Measurements from ENCODE around the gene SPATA9. TPM values are rescaled to one million over a fixed set of nuclear protein-coding genes. Genes with fewer than 3 reads are reported as not detected.

The SPATA9 gene
- total RNA-seq, 1 donor from 2014 or later: 0.74 TPM

DNA sequence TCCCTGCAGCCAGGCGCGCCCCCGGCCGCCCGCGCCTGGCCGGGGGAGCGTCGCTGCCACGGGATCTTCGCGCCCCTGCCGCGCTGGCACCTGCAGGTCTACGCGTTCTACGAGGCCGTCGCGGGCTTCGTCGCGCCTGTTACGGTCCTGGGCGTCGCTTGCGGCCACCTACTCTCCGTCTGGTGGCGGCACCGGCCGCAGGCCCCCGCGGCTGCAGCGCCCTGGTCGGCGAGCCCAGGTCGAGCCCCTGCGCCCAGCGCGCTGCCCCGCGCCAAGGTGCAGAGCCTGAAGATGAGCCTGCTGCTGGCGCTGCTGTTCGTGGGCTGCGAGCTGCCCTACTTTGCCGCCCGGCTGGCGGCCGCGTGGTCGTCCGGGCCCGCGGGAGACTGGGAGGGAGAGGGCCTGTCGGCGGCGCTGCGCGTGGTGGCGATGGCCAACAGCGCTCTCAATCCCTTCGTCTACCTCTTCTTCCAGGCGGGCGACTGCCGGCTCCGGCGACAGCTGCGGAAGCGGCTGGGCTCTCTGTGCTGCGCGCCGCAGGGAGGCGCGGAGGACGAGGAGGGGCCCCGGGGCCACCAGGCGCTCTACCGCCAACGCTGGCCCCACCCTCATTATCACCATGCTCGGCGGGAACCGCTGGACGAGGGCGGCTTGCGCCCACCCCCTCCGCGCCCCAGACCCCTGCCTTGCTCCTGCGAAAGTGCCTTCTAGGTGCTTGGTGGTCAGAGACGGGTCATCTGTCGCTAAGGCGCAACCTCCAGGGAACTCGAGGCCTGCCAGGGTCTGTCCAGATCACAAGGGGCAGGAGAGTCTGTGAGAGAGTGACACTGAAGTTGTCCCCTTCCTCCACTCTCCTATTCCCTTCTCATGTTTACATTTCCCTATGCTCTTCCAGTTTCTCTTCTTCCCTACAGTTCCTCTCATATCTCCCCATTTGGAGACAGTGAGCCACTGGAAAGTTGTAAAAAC lies 61.6 kb downstream of the SPATA9 start:
- Mint-ChIP-seq H3K4me3 (peak overlapping the region; percentile 67), H3K9me3 (no peaks in the 10 kb centered on the region), H3K4me1 (peaks cover 22% of the 10 kb centered on the region), H3K36me3 (no peaks in the 10 kb centered on the region), H3K27ac (no peak overlapping the region), H3K27me3 (ENCODE audit: low read depth) (peaks cover 63% of the 10 kb centered on the region)
- TF ChIP-seq, protein P1, sequence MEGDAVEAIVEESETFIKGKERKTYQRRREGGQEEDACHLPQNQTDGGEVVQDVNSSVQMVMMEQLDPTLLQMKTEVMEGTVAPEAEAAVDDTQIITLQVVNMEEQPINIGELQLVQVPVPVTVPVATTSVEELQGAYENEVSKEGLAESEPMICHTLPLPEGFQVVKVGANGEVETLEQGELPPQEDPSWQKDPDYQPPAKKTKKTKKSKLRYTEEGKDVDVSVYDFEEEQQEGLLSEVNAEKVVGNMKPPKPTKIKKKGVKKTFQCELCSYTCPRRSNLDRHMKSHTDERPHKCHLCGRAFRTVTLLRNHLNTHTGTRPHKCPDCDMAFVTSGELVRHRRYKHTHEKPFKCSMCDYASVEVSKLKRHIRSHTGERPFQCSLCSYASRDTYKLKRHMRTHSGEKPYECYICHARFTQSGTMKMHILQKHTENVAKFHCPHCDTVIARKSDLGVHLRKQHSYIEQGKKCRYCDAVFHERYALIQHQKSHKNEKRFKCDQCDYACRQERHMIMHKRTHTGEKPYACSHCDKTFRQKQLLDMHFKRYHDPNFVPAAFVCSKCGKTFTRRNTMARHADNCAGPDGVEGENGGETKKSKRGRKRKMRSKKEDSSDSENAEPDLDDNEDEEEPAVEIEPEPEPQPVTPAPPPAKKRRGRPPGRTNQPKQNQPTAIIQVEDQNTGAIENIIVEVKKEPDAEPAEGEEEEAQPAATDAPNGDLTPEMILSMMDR (IDR thresholded peaks at IDR 0.05; ENCODE audit: unreplicated experiment): no peak
- peak in 1 of 2 experiments; percentile 53 for DNase-seq (ENCODE audit: low spot score in 2 of 2, unreplicated experiment in 2 of 2)

DNA sequence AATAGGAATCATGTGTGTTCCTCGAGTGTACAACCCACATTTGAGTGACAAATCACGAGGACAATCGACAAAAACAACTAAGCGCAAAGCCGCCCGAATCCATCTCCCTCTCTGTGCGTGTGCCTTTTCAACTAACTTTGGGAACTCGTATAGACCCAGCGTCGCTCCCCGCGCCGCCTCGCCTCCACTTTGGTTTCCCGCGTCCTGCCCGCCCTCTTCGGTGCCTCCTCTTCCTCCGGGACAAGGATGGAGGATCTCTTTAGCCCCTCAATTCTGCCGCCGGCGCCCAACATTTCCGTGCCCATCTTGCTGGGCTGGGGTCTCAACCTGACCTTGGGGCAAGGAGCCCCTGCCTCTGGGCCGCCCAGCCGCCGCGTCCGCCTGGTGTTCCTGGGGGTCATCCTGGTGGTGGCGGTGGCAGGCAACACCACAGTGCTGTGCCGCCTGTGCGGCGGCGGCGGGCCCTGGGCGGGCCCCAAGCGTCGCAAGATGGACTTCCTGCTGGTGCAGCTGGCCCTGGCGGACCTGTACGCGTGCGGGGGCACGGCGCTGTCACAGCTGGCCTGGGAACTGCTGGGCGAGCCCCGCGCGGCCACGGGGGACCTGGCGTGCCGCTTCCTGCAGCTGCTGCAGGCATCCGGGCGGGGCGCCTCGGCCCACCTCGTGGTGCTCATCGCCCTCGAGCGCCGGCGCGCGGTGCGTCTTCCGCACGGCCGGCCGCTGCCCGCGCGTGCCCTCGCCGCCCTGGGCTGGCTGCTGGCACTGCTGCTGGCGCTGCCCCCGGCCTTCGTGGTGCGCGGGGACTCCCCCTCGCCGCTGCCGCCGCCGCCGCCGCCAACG lies 62.5 kb downstream of the SPATA9 start, which contains the start of gene GPR150:
TSS of gene GPR150 (plus strand) at position 58 of the 840 bp plus-strand sequence. CDS start at position 247, 189 bp downstream.
- peak; percentile 24 to 55 for DNase-seq (ENCODE audit: low spot score in 2 of 2, unreplicated experiment in 2 of 2)
- no peak within 1 kb of the TSS for H3K27ac Mint-ChIP-seq

DNA sequence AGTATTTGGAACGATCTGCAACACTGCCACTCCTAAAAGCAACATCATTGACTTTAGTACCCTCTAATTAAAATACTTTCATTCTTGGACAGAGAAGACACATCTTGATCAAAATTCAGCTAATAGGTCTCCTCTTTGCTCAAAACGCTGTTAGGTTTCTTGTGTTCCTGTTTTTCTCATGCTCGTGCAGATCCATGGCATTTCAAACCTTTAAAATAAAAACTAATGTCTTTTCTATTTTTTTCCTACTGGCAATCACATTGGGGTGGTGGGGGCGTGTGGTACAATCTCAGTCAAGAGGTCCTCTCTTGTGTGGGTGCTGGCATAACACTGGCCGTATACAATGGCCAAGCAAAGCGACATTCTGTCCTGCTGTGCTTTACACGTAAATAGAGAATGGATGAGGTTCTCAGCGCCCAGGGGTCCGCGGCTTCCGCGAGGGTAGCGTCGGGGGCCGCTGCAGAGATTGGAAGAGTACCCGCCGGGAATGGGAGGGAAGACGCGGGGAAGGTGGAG lies 63.2 kb downstream of the SPATA9 start:
- peaks cover 56% of the 10 kb centered on the region for H3K27me3 Mint-ChIP-seq (ENCODE audit: low read depth)
- H3K4me3 Mint-ChIP-seq: peak overlapping the region; percentile 69
- H3K27ac Mint-ChIP-seq: no peak overlapping the region
- DNase-seq (ENCODE audit: low spot score in 2 of 2, unreplicated experiment in 2 of 2): no peak
- H3K9me3 Mint-ChIP-seq: no peaks in the 10 kb centered on the region
- no peaks in the 10 kb centered on the region for H3K36me3 Mint-ChIP-seq
- TF ChIP-seq, protein P1 (IDR thresholded peaks at IDR 0.05; ENCODE audit: unreplicated experiment): no peak
- H3K4me1 Mint-ChIP-seq: peaks cover 22% of the 10 kb centered on the region

More for the DNA sequence above, 62.5 kb downstream of the SPATA9 start, which contains the start of gene GPR150:
- Mint-ChIP-seq H3K36me3 (no peaks in the 10 kb centered on the region), H3K4me3 (peak within 1 kb of the TSS; percentile 69), H3K9me3 (no peaks in the 10 kb centered on the region), H3K4me1 (peaks cover 22% of the 10 kb centered on the region), H3K27me3 (ENCODE audit: low read depth) (peaks cover 57% of the 10 kb centered on the region)
- TF ChIP-seq, protein P1 (IDR thresholded peaks at IDR 0.05; ENCODE audit: unreplicated experiment): no peak

DNA sequence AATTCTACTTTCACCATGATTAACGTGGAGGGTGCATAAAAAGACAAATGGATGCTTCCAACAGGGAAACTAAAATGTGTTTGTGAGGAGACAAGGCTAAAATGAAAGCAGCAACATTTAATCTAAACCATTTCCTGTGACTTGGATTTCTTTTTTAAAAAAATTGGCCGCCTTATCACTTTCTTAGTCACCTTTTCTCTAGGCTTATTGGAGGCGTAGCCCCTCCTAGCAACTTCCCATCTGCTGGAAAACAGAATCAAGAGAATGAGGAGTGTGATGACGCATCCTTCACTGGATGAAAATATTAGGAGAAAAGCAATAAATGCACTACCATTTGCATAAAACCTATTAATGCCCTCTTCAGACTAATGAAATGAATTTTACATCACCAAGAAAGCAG lies 63.7 kb downstream of the SPATA9 start:
- Mint-ChIP-seq H3K27me3 (ENCODE audit: low read depth) (peaks cover 51% of the 10 kb centered on the region), H3K9me3 (peaks cover under 1% of the 10 kb centered on the region), H3K4me3 (peak overlapping the region; percentile 7), H3K27ac (no peak overlapping the region), H3K4me1 (peaks cover 22% of the 10 kb centered on the region), H3K36me3 (no peaks in the 10 kb centered on the region)
- TF ChIP-seq, protein P1 (IDR thresholded peaks at IDR 0.05; ENCODE audit: unreplicated experiment): no peak
- no peak for DNase-seq (ENCODE audit: low spot score in 2 of 2, unreplicated experiment in 2 of 2)

DNA sequence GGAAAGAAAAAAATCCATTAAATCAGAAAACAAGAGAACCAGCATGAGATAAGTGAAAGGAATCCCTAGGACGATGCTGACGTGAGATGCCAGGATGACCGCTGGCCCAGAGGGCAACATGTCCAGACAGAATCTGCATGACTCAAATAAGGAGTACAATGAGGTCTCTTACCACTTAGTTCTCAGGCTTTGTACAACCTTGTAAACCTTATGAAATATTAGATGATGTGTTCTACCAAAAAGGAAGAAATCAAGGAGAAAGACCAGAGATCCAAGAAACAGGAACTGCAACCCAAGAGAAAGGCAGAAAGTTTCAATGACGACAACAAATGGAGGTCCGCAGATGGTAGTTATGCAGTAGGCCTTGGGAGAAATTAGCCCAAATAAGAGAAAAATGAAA lies 65.7 kb downstream of the SPATA9 start:
- DNase-seq (ENCODE audit: low spot score in 2 of 2, unreplicated experiment in 2 of 2): no peak

More for the DNA sequence above, 65.7 kb downstream of the SPATA9 start:
- TF ChIP-seq, protein P1 (IDR thresholded peaks at IDR 0.05; ENCODE audit: unreplicated experiment): no peak
- peaks cover 22% of the 10 kb centered on the region for H3K4me1 Mint-ChIP-seq
- peaks cover 30% of the 10 kb centered on the region for H3K27me3 Mint-ChIP-seq (ENCODE audit: low read depth)
- H3K36me3 Mint-ChIP-seq: peaks cover 6% of the 10 kb centered on the region
- H3K27ac Mint-ChIP-seq: no peak overlapping the region
- peaks cover 17% of the 10 kb centered on the region for H3K9me3 Mint-ChIP-seq
- H3K4me3 Mint-ChIP-seq: no peak overlapping the region

Data from mesothelial cell of epicardium (in vitro differentiated cells).